GM19438 (cell line): ENCODE measurements around the gene FBLIM1.
A peak's percentile ranks its signal among the peaks of the same experiment; 100 is the strongest.
"Not testable (repeated sequence)": the region's sequence is repeated elsewhere in the genome, so short reads cannot be mapped to it uniquely, and the experiment has no call there.

Experiments
- ATAC-seq: cut with Tn5 transposase; IDR thresholded peaks from one replicate; pipeline ENCODE4 v1.9.1; 2021; ENCODE audit warnings: low read depth; ENCODE audit not compliant: unreplicated experiment

The FBLIM1 gene

GRCh38 chr1:15807121-15807520 lies 48.5 kb downstream of the FBLIM1 start:
- ATAC-seq, result no peak

- ATAC-seq, result not testable (repeated sequence)
Measured at GRCh38 chr1:15807549-15807948, 49.0 kb downstream of the FBLIM1 start, which contains the start of gene UQCRHL. TSS of gene UQCRHL (minus strand) at chr1:15807649. CDS start at chr1:15807649, 0 bp downstream.

GRCh38 chr1:15808955-15809354 lies 50.4 kb downstream of the FBLIM1 start:
- ATAC-seq, result no peak

- no peak for ATAC-seq
Measured at GRCh38 chr1:15810073-15810472, 51.5 kb downstream of the FBLIM1 start.

GRCh38 chr1:15816674-15817073 lies 58.1 kb downstream of the FBLIM1 start:
- no peak for ATAC-seq

- no peak for ATAC-seq
Measured at GRCh38 chr1:15820478-15820877, 61.9 kb downstream of the FBLIM1 start.

- no peak for ATAC-seq
Measured at GRCh38 chr1:15825800-15826199, 67.2 kb downstream of the FBLIM1 start.

GRCh38 chr1:15826810-15827507 lies 68.4 kb downstream of the FBLIM1 start:
- no peak for ATAC-seq

- ATAC-seq, result not testable (repeated sequence)
Measured at GRCh38 chr1:15827567-15827966, 69.0 kb downstream of the FBLIM1 start.

GRCh38 chr1:15828931-15829330 lies 70.3 kb downstream of the FBLIM1 start:
- ATAC-seq, result not testable (repeated sequence)

GRCh38 chr1:15830258-15830657 lies 71.7 kb downstream of the FBLIM1 start:
- no peak for ATAC-seq

GRCh38 chr1:15833069-15833679 lies 74.6 kb downstream of the FBLIM1 start:
- ATAC-seq, result no peak

- no peak for ATAC-seq
Measured at GRCh38 chr1:15833842-15834405, 75.3 kb downstream of the FBLIM1 start.

- peak; percentile 49 for ATAC-seq
Measured at GRCh38 chr1:15834406-15835204, 76.0 kb downstream of the FBLIM1 start.

- ATAC-seq, result peak; percentile 3
Measured at GRCh38 chr1:15835205-15835740, 76.7 kb downstream of the FBLIM1 start.

GRCh38 chr1:15835741-15836510 lies 77.3 kb downstream of the FBLIM1 start:
- ATAC-seq, result peak; percentile 37
